HG03039 (cell line): ENCODE data around the gene TBC1D2.
"Not testable (repeated sequence)": the region's sequence is repeated elsewhere in the genome, so short reads cannot be mapped to it uniquely, and the experiment has no call there.

Experiments used
- ATAC-seq: cut with Tn5 transposase; IDR thresholded peaks from one replicate; pipeline ENCODE4 v1.9.1; 2021; ENCODE audit warnings: mild to moderate bottlenecking, moderate library complexity; ENCODE audit not compliant: unreplicated experiment

The TBC1D2 gene, protein sequence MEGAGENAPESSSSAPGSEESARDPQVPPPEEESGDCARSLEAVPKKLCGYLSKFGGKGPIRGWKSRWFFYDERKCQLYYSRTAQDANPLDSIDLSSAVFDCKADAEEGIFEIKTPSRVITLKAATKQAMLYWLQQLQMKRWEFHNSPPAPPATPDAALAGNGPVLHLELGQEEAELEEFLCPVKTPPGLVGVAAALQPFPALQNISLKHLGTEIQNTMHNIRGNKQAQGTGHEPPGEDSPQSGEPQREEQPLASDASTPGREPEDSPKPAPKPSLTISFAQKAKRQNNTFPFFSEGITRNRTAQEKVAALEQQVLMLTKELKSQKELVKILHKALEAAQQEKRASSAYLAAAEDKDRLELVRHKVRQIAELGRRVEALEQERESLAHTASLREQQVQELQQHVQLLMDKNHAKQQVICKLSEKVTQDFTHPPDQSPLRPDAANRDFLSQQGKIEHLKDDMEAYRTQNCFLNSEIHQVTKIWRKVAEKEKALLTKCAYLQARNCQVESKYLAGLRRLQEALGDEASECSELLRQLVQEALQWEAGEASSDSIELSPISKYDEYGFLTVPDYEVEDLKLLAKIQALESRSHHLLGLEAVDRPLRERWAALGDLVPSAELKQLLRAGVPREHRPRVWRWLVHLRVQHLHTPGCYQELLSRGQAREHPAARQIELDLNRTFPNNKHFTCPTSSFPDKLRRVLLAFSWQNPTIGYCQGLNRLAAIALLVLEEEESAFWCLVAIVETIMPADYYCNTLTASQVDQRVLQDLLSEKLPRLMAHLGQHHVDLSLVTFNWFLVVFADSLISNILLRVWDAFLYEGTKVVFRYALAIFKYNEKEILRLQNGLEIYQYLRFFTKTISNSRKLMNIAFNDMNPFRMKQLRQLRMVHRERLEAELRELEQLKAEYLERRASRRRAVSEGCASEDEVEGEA

DNA sequence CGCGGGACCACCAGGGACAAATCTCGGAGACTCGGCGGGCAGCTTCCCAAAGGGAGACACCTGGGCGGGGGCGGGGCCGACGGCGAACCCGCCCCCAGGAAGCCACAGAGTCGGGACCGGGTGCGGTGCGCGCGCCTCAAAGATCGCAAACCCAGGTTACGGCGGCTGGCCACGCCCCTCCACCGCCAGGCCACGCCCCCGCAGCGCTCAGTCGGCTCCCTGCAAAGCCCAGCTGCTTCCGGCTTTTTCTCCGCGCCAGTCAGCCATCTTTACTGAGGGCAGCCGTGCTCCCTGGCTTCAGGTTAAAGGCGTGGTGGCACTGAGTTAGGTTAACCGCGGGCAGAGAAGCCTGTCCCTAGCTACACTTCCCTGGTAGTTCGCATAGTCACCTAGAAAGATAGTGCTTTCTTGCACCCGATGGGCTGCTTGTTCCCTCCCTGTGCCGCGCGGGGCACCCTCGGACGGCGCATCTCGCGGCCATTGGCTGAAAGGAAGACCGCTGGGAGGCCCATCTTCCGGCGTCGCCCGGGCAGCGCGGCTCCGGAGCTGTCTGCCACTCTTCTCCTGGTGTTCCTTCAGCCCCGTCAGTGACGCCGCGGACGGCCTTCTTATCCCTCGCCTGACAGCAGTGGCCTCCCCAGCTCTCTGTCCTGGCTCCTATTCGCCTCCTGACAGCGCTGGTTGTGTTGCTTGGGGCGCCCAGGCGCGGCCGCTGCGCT, at the start of gene TBC1D2:
Gene TBC1D2 (minus strand): TSS at position 72 of the 719 bp plus-strand sequence. CDS start 108 bp downstream, outside the sequence.
- peak; percentile 79 for ATAC-seq

- ATAC-seq, result no peak
Measured at GRCh38 chr9:98304381-98304780, 48.9 kb upstream of the TBC1D2 start.

- ATAC-seq, result no peak
Measured at GRCh38 chr9:98303633-98304125, 48.2 kb upstream of the TBC1D2 start.

DNA sequence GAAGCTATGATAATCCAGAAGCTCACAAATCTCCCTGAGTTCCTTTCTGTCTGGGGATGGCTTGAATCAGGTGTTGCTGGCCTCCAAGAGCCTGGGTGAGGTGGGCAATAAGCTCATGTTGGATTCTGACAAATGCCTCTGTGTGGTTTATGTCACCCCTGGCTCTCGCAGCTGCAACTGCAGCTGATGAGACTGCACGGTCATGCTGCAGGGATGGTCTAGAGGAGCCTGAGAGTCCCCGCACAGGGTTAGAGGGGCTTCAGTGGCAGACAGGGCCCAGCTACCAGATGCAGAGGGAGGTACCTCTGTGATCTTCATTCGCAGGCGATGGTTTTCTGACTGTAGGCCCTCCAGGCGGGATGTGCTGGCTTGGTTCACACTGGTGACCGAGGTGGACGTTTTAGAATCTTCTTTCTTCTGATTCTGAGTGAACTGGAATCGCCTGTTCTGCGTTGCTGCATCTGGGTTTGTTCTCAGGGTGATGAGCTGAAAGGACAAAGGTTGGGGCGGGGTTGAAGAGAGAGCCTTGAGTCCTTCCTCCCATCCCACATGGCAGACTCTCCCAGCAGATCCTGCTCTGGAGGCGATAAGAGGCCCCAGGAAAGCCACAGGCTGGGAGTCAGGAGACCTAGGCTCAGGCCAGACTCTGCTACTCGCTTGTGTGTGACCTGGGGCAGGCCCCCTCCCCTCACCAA, 47.6 kb upstream of the TBC1D2 start:
- ATAC-seq, result no peak

DNA sequence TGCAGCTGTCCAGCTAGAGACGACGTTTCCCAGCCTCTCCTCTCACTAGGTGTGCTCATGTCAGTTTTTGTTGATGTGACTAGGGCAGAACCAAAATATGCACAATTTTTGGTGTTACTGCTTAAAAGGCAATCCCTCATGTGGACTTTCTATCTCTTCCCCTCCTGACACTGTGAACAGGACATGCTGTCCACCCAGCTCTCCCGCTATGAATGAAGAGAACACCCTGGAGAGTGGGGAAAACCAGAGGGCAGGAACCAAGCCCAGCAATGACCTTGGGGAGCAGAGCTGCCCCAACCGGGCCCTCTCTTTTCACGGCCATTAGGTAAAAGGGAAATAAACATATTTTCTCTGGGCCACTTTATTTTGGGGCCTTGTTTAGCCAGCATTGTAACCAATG, 46.7 kb upstream of the TBC1D2 start:
- ATAC-seq, result no peak

DNA sequence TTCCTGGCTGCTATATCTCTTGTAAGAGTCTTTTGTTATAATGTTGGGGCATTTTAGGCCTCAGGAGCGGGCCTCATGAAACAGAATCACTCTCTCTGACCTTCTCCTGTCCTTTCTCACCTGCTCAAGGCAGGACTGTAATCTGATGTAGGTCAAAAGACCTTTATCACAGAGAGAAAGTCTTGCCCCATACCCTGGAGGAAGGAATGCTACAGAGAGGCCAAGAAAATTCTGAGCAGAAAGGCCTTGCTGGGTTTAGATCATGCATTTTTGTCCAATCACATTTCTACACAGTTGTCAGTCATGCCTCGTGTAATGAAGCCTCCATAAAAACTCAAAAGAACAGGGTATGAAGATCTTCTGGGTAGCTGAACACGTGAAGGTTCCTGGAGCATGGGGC, 45.2 kb upstream of the TBC1D2 start:
- ATAC-seq, result no peak

DNA sequence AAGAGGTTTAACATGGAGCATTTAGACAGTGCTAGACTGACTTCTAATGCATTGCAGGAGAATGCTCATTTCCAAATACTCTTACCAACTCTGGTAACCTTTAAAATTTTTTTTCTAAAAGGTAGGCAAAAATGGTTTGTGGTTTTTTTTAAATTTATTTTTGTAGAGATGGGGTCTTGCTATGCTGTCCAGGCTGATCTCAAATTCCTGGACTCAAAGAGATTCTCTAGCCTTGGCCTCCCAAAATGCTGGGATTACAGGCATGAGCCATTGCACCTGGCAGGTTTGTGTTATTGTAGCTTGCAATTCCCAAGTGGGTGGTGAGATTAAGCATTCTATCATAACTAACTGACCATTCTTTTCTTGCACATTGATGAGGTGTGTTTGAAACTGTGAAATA, 43.0 kb upstream of the TBC1D2 start:
- no peak for ATAC-seq

GRCh38 chr9:98295824-98296223, 40.4 kb upstream of the TBC1D2 start:
- ATAC-seq, result no peak

- no peak for ATAC-seq
Measured at GRCh38 chr9:98291820-98292219, 36.4 kb upstream of the TBC1D2 start.

GRCh38 chr9:98290411-98290810, 35.0 kb upstream of the TBC1D2 start:
- no peak for ATAC-seq

- no peak for ATAC-seq
Measured at GRCh38 chr9:98289614-98290201, 34.3 kb upstream of the TBC1D2 start.

- no peak for ATAC-seq
Measured at GRCh38 chr9:98288881-98289280, 33.4 kb upstream of the TBC1D2 start.

GRCh38 chr9:98287384-98287783, 31.9 kb upstream of the TBC1D2 start:
- ATAC-seq, result no peak

DNA sequence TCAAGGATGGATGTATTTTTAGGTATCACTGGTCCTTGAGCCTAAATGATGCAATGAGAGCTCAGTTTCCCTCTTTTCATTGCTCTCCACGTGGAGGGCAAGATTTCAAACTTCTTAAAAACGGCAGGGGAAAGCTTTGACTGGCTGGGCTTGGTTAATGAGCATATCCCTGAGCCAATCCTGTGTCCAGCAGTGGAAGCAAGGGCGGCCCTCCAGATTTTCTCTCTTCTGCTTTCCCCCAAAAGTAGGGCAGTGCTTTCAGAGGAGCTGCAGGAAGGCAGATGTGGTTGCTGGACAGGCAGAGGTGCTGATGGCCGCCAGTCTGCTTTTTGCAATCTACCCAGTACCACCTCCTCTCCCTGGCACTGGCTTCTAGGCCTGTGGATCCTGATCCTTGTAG, 30.0 kb upstream of the TBC1D2 start:
- ATAC-seq, result no peak

GRCh38 chr9:98284754-98285153, 29.3 kb upstream of the TBC1D2 start:
- no peak for ATAC-seq

GRCh38 chr9:98283143-98283542, 27.7 kb upstream of the TBC1D2 start:
- ATAC-seq, result not testable (repeated sequence)

DNA sequence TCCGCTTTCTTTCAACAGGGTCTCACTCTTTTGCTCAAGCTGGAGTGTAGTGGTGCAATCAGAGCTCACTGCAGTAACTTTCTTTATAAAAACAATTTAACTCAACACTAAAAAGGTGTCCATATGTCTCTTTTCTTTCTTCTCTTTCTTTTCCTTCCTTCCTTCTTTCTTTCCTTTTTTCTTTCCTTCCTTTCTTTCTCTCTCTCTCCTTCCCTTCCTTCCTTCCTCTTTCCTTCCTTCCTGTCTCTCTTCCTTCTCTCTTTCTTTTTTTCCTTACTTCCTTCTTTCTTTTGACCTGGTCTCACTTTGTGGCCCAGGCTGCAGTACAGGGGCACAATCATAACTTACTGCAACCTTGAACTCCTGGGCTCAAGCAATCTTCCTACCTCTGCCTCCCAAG, 25.8 kb upstream of the TBC1D2 start:
- no peak for ATAC-seq

- ATAC-seq, result no peak
Measured at GRCh38 chr9:98280574-98280973, 25.1 kb upstream of the TBC1D2 start.

DNA sequence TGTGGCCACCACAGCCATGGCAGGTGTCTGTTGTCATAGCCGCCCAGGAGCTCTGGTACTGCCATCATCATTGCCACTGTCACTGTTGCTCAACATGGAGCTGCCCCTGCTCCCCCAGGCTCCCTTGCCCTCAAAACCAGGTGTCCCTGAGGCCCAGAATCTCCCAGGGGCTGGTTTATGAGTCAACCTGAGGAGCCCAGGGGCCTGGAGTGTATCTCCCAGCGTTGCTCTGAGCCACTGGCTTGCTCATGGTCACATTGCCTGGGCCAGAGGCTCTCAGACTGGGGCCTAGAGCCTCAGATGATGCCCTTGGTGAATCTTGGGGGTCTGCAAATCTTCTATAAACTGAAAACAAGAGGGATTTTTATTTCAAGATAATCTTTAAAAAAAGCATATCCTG, 24.7 kb upstream of the TBC1D2 start:
- no peak for ATAC-seq

- ATAC-seq, result no peak
Measured at GRCh38 chr9:98276907-98277469, 21.5 kb upstream of the TBC1D2 start.
